HCEC 1CT (cell line): ENCODE data around the gene BMPR2.
A peak's percentile ranks its signal among the peaks of the same experiment; 100 is the strongest.
"Not testable (repeated sequence)": the region's sequence is repeated elsewhere in the genome, so short reads cannot be mapped to it uniquely, and the experiment has no call there.

Source experiments
- DNase-seq: peaks from one replicate; pipeline ENCODE4 v3.0.0-alpha.2; 2017

The BMPR2 gene

GRCh38 chr2:202542142-202542541 is 166.0 kb downstream of the BMPR2 start:
- DNase-seq = no peak

- no peak for DNase-seq
Observed at GRCh38 chr2:202545523-202545922, 169.4 kb downstream of the BMPR2 start.

- no peak for DNase-seq
Observed at GRCh38 chr2:202545931-202546330, 169.8 kb downstream of the BMPR2 start.

- DNase-seq = not testable (repeated sequence)
Observed at GRCh38 chr2:202546499-202547141, 170.5 kb downstream of the BMPR2 start.

- no peak for DNase-seq
Observed at GRCh38 chr2:202548240-202548639, 172.1 kb downstream of the BMPR2 start.

- not testable (repeated sequence) for DNase-seq
Observed at GRCh38 chr2:202551000-202551399, 174.9 kb downstream of the BMPR2 start.

- no peak for DNase-seq
Observed at GRCh38 chr2:202555356-202555755, 179.2 kb downstream of the BMPR2 start.

- DNase-seq = no peak
Observed at GRCh38 chr2:202560200-202560599, 184.1 kb downstream of the BMPR2 start.

- no peak for DNase-seq
Observed at GRCh38 chr2:202564226-202564625, 188.1 kb downstream of the BMPR2 start.

GRCh38 chr2:202566286-202566685 is 190.2 kb downstream of the BMPR2 start:
- DNase-seq = no peak

GRCh38 chr2:202574541-202574940 is 198.4 kb downstream of the BMPR2 start:
- no peak for DNase-seq

GRCh38 chr2:202575194-202575593 is 199.1 kb downstream of the BMPR2 start:
- DNase-seq = not testable (repeated sequence)

- DNase-seq = no peak
Observed at GRCh38 chr2:202577250-202578183, 201.4 kb downstream of the BMPR2 start.

- not testable (repeated sequence) for DNase-seq
Observed at GRCh38 chr2:202582846-202583245, 206.7 kb downstream of the BMPR2 start.

- DNase-seq = no peak
Observed at GRCh38 chr2:202583709-202584219, 207.6 kb downstream of the BMPR2 start.

GRCh38 chr2:202588647-202589581 is 212.8 kb downstream of the BMPR2 start:
- peak; percentile 80 for DNase-seq

- DNase-seq = no peak
Observed at GRCh38 chr2:202589582-202589949, 213.4 kb downstream of the BMPR2 start.

- no peak for DNase-seq
Observed at GRCh38 chr2:202592566-202592965, 216.4 kb downstream of the BMPR2 start.

- DNase-seq = no peak
Observed at GRCh38 chr2:202599105-202599504, 223.0 kb downstream of the BMPR2 start.

- DNase-seq = no peak
Observed at GRCh38 chr2:202599911-202600310, 223.8 kb downstream of the BMPR2 start.

- no peak for DNase-seq
Observed at GRCh38 chr2:202604699-202605098, 228.6 kb downstream of the BMPR2 start.

GRCh38 chr2:202605174-202605573 is 229.0 kb downstream of the BMPR2 start:
- DNase-seq = no peak
